ENCODE data around the gene LRRC3C.
A peak's percentile ranks its signal among the peaks of the same experiment; 100 is the strongest.

Gene LRRC3C

GRCh38 chr17:39923230-39923629 is 4.3 kb upstream of the LRRC3C start:
- H3K4me3 ChIP-seq (ENCODE audit: low read length): no peak overlapping the region
- DNase-seq (ENCODE audit: low read depth, low spot score): no peak

- H3K4me3 ChIP-seq (ENCODE audit: low read length): no peak overlapping the region
- DNase-seq (ENCODE audit: low read depth, low spot score): no peak
These were observed 3.5 kb upstream of the LRRC3C start for GRCh38 chr17:39923836-39924690.

DNA sequence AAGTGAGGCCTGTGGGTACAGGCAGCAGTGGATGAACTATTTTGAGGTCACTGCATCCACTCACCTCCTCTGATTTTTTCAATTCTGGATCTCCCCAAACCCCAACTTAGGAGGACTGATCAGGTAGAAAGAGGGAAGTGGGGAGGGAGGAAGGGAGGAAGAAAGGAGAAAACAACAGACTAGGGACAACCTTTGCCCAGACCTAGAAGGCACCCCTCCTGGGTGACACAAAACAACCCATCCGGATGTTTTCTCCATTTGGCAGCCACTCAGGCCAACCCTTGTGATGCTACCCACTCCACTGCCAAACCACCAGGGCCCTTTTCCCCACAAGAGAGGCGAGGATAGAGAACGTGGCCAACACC is 2.9 kb upstream of the LRRC3C start:
- H3K4me3 ChIP-seq (ENCODE audit: low read length): no peak overlapping the region
- no peak for DNase-seq (ENCODE audit: low read depth, low spot score)

DNA sequence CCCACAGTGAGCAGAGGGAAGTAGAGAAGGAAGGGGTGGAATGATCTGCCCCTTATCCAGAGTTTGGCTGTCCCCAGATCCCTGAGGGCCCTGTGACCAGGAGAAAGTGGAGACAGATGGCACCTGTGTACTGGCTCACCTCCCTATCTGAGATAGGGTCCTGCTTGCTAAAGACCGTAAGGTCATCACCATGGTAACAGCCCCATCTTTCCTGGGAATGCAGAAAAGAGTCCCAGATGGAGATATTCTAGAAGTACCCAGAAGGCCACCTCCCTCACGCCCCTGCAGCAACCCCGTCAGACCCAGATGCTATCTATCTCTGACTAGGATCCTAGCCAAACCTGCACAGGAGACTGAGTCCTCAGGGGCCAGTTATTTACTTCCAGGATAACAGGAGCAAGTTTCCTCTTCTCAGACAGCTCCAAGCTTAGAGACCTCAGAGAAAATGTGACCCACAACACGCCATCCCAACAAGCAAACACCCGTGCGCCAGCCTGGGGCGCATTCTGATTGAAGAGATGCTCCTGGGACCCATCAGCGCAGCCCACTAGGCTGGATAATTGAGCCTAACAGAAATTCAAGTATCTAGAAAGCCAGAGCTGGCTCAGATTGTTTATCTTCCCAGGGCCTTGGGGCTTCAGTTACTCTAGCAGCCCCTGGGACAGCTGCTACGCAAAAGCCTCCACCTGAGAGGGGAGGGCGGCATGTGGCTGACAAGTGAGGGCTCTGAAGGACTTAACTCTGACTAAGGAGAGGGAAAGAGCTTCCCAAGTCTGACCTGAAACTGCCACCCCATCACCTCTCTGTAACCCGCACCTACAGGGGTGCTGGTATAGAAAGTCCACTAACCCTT is 2.0 kb upstream of the LRRC3C start:
- no peak for DNase-seq (ENCODE audit: low read depth, low spot score)
- H3K4me3 ChIP-seq (ENCODE audit: low read length): peak overlapping the region; percentile 88

DNA sequence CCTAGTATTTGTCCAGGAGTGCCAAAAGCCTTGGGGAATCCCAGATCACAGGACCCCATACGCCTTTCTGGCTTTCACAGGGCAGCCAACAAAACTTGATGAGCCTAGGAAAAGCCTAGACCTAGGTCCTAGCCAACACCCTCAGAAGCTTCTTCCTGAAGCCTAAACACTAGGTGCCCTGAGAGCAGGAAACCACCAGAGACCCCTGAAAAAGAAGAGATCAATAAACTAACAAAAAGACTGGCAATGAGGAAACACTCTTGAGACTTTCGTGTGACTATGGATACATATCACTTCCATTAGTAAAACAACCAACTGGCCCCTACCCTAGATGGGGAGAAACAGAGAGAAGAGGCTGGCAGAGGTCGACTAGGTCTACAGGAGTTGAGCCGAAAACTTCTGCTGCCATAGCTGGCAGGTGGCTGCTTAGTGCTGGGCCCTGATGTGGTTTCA is 1.4 kb upstream of the LRRC3C start:
- peak overlapping the region; percentile 88 for H3K4me3 ChIP-seq (ENCODE audit: low read length)
- no peak for DNase-seq (ENCODE audit: low read depth, low spot score)

- peak overlapping the region; percentile 88 for H3K4me3 ChIP-seq (ENCODE audit: low read length)
- peak; percentile 90 for DNase-seq (ENCODE audit: low read depth, low spot score)
These were observed 888 bp upstream of the LRRC3C start for GRCh38 chr17:39926588-39927100.

DNA sequence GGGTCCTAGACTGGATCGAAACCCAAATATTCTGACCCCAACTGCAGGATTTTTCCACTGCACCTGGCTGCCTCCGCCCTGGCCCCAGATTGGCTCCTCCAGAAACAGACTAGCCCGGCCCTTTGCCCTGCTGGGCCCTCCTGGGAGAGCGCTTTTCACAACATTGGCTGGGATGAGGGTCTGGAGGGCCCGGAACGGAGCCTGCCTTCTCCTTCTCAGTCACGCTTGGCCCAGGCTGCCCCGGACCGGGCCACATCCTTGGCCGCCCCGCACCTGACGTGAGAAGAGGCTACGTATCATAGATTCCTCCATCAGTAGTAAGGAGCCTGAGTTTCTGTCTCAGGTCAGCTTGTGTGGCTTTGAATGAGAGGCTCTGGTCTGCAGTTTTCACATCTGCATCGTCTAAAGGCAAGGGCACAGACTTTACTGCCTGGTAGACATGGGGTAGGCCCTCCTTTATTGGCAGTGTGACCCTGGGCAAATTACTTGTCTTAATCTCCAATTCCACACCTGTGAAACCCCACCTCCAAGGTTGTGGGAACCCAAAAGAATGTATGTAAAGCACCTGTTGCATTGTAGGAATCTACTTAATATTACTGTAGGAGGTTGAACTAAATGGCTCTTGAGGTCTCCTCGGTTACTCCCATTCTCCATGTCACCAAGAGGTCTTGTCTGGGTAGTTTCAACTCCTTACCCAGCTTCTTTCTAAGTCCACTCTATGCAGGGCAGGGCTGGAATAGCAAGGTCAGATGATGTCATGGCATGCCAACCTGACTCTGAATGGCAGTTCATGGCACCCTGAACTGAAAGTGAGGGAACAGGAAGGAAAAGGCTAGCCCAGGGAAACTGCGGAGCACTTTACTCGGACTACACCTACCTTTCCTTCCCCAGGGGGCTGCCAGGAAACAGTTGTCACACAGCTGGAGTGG is 661 bp downstream of the LRRC3C start:
- H3K4me3 ChIP-seq (ENCODE audit: low read length): peak overlapping the region; percentile 88
- DNase-seq (ENCODE audit: low read depth, low spot score): no peak

DNA sequence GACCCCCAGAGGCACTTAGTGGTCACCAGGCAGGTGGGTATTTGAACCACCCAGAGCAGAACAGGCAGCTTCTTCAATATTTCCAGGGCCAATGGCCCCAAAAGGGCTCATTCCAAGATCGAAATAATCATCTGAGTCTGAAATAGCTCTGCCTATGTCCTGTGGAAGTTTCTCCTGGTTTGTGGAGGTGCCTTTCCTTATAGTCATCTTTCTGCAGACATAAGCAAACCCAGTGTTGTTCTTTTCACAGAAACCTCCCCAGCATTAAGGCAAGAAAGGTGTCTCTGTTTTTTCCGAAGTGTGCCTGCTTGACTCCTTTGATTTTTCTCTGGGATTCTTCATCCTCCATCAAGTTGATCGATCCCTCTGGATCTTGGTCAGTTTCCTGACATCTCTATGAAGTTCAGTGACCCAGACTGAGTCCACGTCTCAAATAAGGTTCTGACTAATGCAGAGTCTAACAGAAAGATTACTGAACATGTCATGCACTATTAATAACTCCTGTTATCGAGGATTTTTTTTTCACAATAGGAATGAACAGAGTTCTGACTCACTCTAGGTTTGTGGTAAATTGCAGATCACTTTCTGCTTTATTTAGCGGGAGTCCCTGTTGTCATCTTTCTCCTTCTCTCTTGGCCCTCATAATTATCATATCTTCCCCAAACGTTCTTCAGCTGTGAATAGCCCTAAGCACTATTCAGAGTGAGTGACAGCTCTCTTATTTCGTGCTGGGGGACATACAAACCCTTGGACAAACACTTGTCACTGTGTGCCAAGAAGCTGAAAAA is 1.5 kb downstream of the LRRC3C start:
- no peak for DNase-seq (ENCODE audit: low read depth, low spot score)

DNA sequence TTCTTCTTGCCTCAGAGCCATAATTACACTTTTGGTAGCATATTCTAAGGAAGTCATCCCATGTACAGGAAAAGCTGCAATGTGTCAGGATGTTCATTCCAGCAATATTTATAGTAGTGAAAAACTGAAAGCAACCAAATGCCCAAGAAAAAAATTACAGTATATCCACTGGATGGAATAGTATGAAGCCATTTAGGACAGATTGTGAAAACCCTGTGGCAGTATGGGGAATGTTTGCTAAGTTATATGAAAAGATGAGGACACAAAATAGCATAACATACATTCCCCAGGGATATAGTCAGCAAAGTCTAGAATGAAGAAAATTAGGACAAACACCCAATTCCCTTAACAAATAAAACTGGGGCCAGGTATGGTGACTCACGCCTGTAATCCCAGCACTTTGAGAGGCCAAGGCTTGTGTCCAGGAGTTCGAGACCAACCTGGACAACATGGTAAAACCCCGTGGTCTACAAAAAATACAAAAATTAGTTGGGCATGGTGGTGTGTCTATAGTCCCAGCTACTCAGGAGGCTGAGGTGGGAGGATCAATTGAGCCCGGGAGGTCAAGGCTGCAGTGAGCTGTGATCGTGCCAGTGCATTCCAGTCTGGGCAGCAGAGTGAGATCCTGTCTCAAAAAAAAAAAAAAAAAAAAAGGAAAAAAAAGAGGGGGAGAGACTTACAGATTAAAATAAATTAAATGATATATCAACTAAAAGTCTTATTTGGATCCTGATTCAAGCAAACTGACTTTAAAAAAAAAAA is 2.3 kb downstream of the LRRC3C start:
- DNase-seq (ENCODE audit: low read depth, low spot score): no peak

More for the DNA sequence above, 1.5 kb downstream of the LRRC3C start:
- H3K4me3 ChIP-seq (ENCODE audit: low read length): no peak overlapping the region

GRCh38 chr17:39933912-39934311 is 6.4 kb downstream of the LRRC3C start:
- H3K4me3 ChIP-seq (ENCODE audit: low read length): no peak overlapping the region
- DNase-seq (ENCODE audit: low read depth, low spot score): no peak

More for the DNA sequence above, 2.3 kb downstream of the LRRC3C start:
- no peak overlapping the region for H3K4me3 ChIP-seq (ENCODE audit: low read length)

GRCh38 chr17:39934324-39934723 is 6.8 kb downstream of the LRRC3C start:
- no peak overlapping the region for H3K4me3 ChIP-seq (ENCODE audit: low read length)
- no peak for DNase-seq (ENCODE audit: low read depth, low spot score)

DNA sequence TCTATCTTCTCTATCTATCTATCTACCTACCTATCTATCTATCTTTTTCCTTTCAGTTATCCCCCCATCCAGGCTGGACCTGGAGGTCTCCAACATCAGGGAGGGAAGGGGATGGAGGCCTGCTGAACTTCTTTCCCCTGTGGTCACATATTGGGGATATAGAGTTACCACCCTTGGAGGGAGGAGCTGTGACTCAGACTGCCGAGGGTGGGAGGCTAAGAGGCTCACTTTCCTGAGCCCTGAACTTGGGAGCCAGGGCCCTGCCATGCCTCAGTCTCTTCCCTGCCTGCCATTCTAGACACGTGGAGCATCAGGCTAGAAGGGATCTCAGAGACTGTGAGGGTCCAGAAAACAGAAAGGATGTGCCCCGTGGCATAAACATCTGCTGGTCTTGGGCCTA is 8.4 kb downstream of the LRRC3C start:
- no peak overlapping the region for H3K4me3 ChIP-seq (ENCODE audit: low read length)
- no peak for DNase-seq (ENCODE audit: low read depth, low spot score)

DNA sequence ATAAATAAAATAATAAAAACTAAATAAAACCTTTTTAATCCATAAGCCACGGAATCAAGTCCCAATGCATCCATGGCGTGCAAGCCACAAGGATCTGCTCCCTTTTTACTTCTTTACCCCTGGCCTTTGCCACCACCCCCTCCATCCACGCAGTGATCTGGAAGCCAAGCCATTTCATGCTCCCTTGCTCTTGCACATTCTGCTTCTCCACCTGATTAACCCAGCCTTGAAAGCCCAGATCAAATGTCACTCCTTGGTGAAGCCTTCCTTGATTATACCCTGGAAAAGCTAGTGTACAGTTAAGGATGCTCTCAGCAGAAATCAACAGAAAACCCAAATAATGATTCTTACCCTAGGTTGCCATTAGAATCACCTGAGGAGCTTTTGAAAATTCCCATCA is 9.9 kb downstream of the LRRC3C start:
- H3K4me3 ChIP-seq (ENCODE audit: low read length): no peak overlapping the region

GRCh38 chr17:39938140-39938869 is 10.8 kb downstream of the LRRC3C start:
- H3K4me3 ChIP-seq (ENCODE audit: low read length): no peak overlapping the region
- no peak for DNase-seq (ENCODE audit: low read depth, low spot score)

More for the DNA sequence above, 9.9 kb downstream of the LRRC3C start:
- no peak for DNase-seq (ENCODE audit: low read depth, low spot score)

DNA sequence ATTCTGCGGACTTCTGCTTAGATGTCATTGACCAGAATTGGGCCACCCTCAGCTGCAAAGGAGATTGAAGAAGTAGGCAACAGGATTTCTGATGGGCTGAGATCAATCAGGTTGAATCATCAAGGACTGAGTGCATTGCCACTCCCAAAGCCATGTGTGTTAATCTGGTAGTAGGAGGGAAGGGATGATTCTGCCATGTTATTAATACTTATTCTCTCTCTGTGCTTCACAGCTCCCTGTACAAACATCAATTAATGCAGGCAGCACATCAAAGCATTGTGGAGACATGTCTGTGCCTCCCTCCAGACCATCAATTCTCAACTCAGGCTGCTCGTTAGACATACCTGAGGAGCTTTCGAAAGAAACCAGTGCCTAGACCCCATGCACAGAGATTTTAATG is 11.6 kb downstream of the LRRC3C start:
- no peak for DNase-seq (ENCODE audit: low read depth, low spot score)
- H3K4me3 ChIP-seq (ENCODE audit: low read length): no peak overlapping the region

DNA sequence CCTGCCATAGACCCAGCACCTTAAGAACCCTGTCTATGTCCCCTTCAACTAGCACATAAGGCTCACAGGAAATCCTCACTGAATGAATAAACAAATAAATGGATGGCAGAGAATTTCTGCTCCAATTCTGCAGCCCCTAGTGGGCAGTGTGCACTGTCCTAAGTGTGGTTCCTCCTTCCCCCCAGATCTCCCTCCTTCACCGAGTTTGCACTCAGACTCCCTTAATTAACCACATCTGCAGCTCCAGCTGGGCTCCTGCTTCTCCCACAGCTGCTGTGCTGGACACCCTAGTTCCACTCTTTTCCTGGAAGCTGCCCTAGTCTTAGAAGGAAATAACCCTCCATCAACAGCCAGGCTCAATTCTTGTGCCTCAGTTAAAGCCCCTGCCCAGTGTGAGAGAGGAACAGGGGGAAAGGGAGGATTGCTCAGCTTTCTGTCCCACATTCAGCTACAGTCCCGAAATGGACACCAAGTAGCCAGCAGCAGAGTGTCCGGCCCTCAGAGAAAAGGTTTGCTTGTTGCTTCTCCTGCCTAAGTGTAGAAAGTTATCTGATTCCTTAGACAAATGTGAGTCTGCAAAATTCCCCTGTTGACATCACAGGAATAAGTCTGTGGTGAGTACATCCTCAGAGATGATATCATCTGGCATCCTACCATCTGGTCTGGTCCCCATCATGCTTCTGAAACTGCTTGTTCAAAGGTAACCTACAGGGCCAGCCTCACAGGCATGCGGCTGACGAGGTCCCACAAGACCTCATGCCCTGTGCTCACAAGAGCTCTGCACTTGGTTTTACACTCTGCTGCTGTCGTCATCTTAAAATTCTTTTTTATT is 12.3 kb downstream of the LRRC3C start:
- no peak overlapping the region for H3K4me3 ChIP-seq (ENCODE audit: low read length)
- DNase-seq (ENCODE audit: low read depth, low spot score): peak; percentile 64

All from Jurkat, Clone E6-1 (cell line).